K562 (cell line): ENCODE measurements around the gene PAK1IP1. TPM values are rescaled to one million over a fixed set of nuclear protein-coding genes. Genes with fewer than 3 reads are reported as not detected.
A peak's percentile ranks its signal among the peaks of the same experiment; 100 is the strongest.

ENCODE experiments used
- DIDO1 ChIP-seq: fragments of 450-650 bp; IDR thresholded peaks from 2 replicates; pipeline ENCODE4 v1.6.1; 2016; ENCODE audit warnings: low read depth, missing biosample characterization, missing genetic modification characterization
- E2F4 ChIP-seq: sonication (generic); formaldehyde crosslinking; IDR thresholded peaks from 2 replicates; pipeline ENCODE4 v1.8.0; 2022; ENCODE audit warnings: mild to moderate bottlenecking, low read depth, missing genetic modification reagents
- E4F1 ChIP-seq: fragments of 250-450 bp; sonication (Bioruptor Pico); IDR thresholded peaks from 2 replicates; pipeline ENCODE4 v1.5.0; 2021; ENCODE audit warnings: mild to moderate bottlenecking, borderline replicate concordance
- EP300 ChIP-seq: IDR thresholded peaks from 2 replicates; pipeline ENCODE4 v1.6.1; 2012; ENCODE audit warnings: low read length, improper control_type of control experiment
- MAZ ChIP-seq, 2 experiments: fragments of 450-650 bp in 1 of 2; sonication (generic) in 1 of 2; formaldehyde crosslinking; IDR thresholded peaks in 1 of 2; conservative IDR thresholded peaks in 1 of 2; 2 replicates each; pipeline versions ENCODE4 v1.4.0 to v1.5.0; 2020; ENCODE audit warnings: mild to moderate bottlenecking in 1 of 2, missing genetic modification reagents in 1 of 2
- MXI1 ChIP-seq: IDR thresholded peaks from 2 replicates; pipeline ENCODE4 v1.6.1; 2011; ENCODE audit warnings: low read depth, mild to moderate bottlenecking, improper control_type of control experiment, low read length
- RB1 ChIP-seq: fragments of 450-650 bp; IDR thresholded peaks from 2 replicates; pipeline ENCODE4 v1.6.1; 2017; ENCODE audit warnings: low read depth, mild to moderate bottlenecking
- SAFB2 ChIP-seq: fragments of 200-400 bp; formaldehyde crosslinking; IDR thresholded peaks from 2 replicates; pipeline ENCODE4 v1.6.1; 2018; ENCODE audit warnings: borderline replicate concordance, low read length, low read depth, moderate library complexity; ENCODE audit not compliant: severe bottlenecking
- SMAD4 ChIP-seq: fragments of 250-450 bp; sonication (Bioruptor Pico); conservative IDR thresholded peaks from 2 replicates; pipeline ENCODE4 v1.8.0; 2021; ENCODE audit warnings: inconsistent platforms, mild to moderate bottlenecking, moderate library complexity
- SNIP1 ChIP-seq: fragments of 450-650 bp; IDR thresholded peaks from 2 replicates; pipeline ENCODE4 v1.7.1; 2017; ENCODE audit warnings: low read depth, mild to moderate bottlenecking
- STAG1 ChIP-seq: sonication (generic); formaldehyde crosslinking; IDR thresholded peaks from 2 replicates; pipeline ENCODE4 v1.5.0; 2020; ENCODE audit warnings: missing genetic modification reagents, borderline replicate concordance
- TEAD2 ChIP-seq: fragments of 450-650 bp; IDR thresholded peaks from 2 replicates; pipeline ENCODE4 v1.6.1; 2016; ENCODE audit warnings: missing genetic modification characterization, control low read depth, missing compliant biosample characterization
- ZBTB8A ChIP-seq: fragments of 450-650 bp; IDR thresholded peaks from 2 replicates; pipeline ENCODE4 v1.6.1; 2018; ENCODE audit warnings: mild to moderate bottlenecking, moderate library complexity; ENCODE audit not compliant: partially characterized antibody
- ZC3H4 ChIP-seq: sonication (generic); formaldehyde crosslinking; IDR thresholded peaks from 2 replicates; pipeline ENCODE4 v1.9.0; 2021; ENCODE audit warnings: missing genetic modification reagents, borderline replicate concordance
- ZNF133 ChIP-seq: fragments of 250-450 bp; sonication (Bioruptor Pico); IDR thresholded peaks from 2 replicates; pipeline ENCODE4 v1.4.0; 2020; ENCODE audit warnings: mild to moderate bottlenecking
- ZNF79 ChIP-seq: fragments of 250-450 bp; sonication (Bioruptor Pico); IDR thresholded peaks from 2 replicates; pipeline ENCODE4 v1.4.0; 2020; ENCODE audit warnings: low read depth, mild to moderate bottlenecking, moderate library complexity
- ZSCAN29 ChIP-seq: fragments of 450-650 bp; IDR thresholded peaks from 2 replicates; pipeline ENCODE4 v1.6.1; 2017
- polyA plus RNA-seq, 8 experiments: library from polyadenylated mRNA; depleted of rRNA in 4 of 8; stranded (reverse) in 5 of 8; unstranded in 3 of 8; fragments of >200 nt; fragmentation: Nextera tagmentation in 2 of 8; fragmentation: Illumina TruSeq in 1 of 8; extraction: Ambion mirVana in 2 of 8; extraction: Trizol in 1 of 8; gene quantifications; 2 replicates each; pipeline versions ENCODE4 v1.2.1 to v1.2.3, GENCODE V29; 2011 to 2014; ENCODE audit warnings: inconsistent platforms in 1 of 8, missing spikeins in 1 of 8
- total RNA-seq, 7 experiments: library from RNA; depleted of rRNA in 6 of 7; stranded (reverse); fragments of >200 nt in 6 of 7; fragmentation: Illumina TruSeq in 2 of 7; extraction: Trizol in 2 of 7; gene quantifications; 2 replicates each; pipeline versions ENCODE4 v1.2.1 to v1.2.3, GENCODE V29; 2011 to 2021; ENCODE audit warnings: low replicate concordance in 1 of 7
- TF ChIP-seq, protein P1 (sequence below): fragments of 450-650 bp; conservative IDR thresholded peaks from 2 replicates; pipeline ENCODE4 v1.6.1; 2016; ENCODE audit warnings: missing genetic modification characterization, low read depth, mild to moderate bottlenecking, missing compliant biosample characterization, moderate library complexity
- TF ChIP-seq, protein P2 (sequence below): IDR thresholded peaks from 3 replicates; pipeline ENCODE4 v1.6.1; 2011; ENCODE audit warnings: borderline replicate concordance, mild to moderate bottlenecking; ENCODE audit not compliant: insufficient read length, insufficient read depth
- TF ChIP-seq, protein P3 (sequence below): fragments of 450-650 bp; IDR thresholded peaks from 2 replicates; pipeline ENCODE4 v1.6.1; 2017; ENCODE audit warnings: antibody characterized with exemption, mild to moderate bottlenecking

PAK1IP1 gene
- total and polyA plus RNA-seq, 9 of the 15 experiments (the other 6 are each of a cell fraction or from before 2014, with no cell fraction given): 50.0 to 200 (median 87.0) TPM

- TF ChIP-seq SAFB2: no peak
- 0 out of 2 replicates have a peak, but pooled peaks have one; percentile 6 for TF ChIP-seq SMAD4 (CRISPR knock-in tag)
- TF ChIP-seq TEAD2 (tag): no peak
- TF ChIP-seq SNIP1: no peak
- no peak for TF ChIP-seq EP300
- TF ChIP-seq RB1: no peak
- TF ChIP-seq ZC3H4 (CRISPR knock-in tag): no peak
- no peak for TF ChIP-seq E2F4 (CRISPR knock-in tag)
- no peak for TF ChIP-seq ZNF79 (CRISPR knock-in tag)
- no peak for TF ChIP-seq MAZ (CRISPR knock-in tag; conservative IDR thresholded peaks at IDR 0.05 in 1 of 2, IDR thresholded peaks at IDR 0.05 in 1 of 2)
- TF ChIP-seq ZNF133 (CRISPR knock-in tag): no peak
- TF ChIP-seq, protein P1, sequence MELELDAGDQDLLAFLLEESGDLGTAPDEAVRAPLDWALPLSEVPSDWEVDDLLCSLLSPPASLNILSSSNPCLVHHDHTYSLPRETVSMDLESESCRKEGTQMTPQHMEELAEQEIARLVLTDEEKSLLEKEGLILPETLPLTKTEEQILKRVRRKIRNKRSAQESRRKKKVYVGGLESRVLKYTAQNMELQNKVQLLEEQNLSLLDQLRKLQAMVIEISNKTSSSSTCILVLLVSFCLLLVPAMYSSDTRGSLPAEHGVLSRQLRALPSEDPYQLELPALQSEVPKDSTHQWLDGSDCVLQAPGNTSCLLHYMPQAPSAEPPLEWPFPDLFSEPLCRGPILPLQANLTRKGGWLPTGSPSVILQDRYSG (tag): 0 out of 2 replicates have a peak, but pooled peaks have one; percentile 52
- no peak for TF ChIP-seq MXI1
- no peak for TF ChIP-seq STAG1 (CRISPR knock-in tag)
- TF ChIP-seq, protein P2, sequence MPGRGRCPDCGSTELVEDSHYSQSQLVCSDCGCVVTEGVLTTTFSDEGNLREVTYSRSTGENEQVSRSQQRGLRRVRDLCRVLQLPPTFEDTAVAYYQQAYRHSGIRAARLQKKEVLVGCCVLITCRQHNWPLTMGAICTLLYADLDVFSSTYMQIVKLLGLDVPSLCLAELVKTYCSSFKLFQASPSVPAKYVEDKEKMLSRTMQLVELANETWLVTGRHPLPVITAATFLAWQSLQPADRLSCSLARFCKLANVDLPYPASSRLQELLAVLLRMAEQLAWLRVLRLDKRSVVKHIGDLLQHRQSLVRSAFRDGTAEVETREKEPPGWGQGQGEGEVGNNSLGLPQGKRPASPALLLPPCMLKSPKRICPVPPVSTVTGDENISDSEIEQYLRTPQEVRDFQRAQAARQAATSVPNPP: no peak
- TF ChIP-seq, protein P3, sequence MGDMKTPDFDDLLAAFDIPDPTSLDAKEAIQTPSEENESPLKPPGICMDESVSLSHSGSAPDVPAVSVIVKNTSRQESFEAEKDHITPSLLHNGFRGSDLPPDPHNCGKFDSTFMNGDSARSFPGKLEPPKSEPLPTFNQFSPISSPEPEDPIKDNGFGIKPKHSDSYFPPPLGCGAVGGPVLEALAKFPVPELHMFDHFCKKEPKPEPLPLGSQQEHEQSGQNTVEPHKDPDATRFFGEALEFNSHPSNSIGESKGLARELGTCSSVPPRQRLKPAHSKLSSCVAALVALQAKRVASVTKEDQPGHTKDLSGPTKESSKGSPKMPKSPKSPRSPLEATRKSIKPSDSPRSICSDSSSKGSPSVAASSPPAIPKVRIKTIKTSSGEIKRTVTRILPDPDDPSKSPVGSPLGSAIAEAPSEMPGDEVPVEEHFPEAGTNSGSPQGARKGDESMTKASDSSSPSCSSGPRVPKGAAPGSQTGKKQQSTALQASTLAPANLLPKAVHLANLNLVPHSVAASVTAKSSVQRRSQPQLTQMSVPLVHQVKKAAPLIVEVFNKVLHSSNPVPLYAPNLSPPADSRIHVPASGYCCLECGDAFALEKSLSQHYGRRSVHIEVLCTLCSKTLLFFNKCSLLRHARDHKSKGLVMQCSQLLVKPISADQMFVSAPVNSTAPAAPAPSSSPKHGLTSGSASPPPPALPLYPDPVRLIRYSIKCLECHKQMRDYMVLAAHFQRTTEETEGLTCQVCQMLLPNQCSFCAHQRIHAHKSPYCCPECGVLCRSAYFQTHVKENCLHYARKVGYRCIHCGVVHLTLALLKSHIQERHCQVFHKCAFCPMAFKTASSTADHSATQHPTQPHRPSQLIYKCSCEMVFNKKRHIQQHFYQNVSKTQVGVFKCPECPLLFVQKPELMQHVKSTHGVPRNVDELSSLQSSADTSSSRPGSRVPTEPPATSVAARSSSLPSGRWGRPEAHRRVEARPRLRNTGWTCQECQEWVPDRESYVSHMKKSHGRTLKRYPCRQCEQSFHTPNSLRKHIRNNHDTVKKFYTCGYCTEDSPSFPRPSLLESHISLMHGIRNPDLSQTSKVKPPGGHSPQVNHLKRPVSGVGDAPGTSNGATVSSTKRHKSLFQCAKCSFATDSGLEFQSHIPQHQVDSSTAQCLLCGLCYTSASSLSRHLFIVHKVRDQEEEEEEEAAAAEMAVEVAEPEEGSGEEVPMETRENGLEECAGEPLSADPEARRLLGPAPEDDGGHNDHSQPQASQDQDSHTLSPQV: peak; percentile 82; the same call in 1 of the 2 replicates
- TF ChIP-seq ZSCAN29: 0 out of 2 replicates have a peak, but pooled peaks have one; percentile 85
- no peak for TF ChIP-seq E4F1 (CRISPR knock-in tag)
- TF ChIP-seq ZBTB8A: no peak
- TF ChIP-seq DIDO1 (tag): no peak
These were observed 27.7 kb downstream of the PAK1IP1 start (continued) for GRCh38 chr6:10722570-10722819.
